ENCODE data around the gene CHST3. TPM values are rescaled to one million over a fixed set of nuclear protein-coding genes. Genes with fewer than 3 reads are reported as not detected.

CHST3 gene
- total and polyA plus RNA-seq, 8 donors: 10.3 to 20.1 (median 11.6) TPM

DNA sequence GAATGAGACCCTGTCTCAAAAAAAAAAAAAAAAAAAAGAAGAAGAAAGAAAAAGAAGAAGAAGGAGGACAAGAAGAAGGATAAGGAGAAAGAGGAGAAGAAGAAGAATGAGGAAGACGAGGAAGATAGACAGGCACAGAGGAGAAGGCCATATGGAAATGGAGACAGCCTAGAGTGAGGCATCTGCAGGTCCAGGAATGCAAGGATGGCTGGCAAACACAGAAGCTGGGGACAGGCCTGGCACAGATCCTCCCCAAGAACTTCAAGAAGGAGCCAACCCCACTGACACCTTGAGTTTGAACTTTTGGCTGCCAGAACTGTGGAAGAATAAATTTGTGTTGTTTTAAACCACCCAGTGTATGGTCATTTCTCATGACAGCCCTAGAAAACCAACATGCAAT, 85.3 kb downstream of the CHST3 start:
- Histone ChIP-seq H3K27ac (no peak overlapping the region), H3K27me3 (no peaks in the 10 kb centered on the region), H3K4me3 (no peak overlapping the region), H3K4me1 (peaks cover 0 to under 1% of the 10 kb centered on the region in 2 donors), H3K36me3 (no peaks in the 10 kb centered on the region), H3K9me3 (no peaks in the 10 kb centered on the region)
- ATAC-seq: no peak
- intact Hi-C loops (cut with DNase I): loop anchor here in 1 of 2 donors (5.0 to 10.0 kb wide), 2 partner anchors 92 to 285 kb away; no protein-coding TSS in a partner anchor
- no peak for DNase-seq
- TF ChIP-seq, protein P1, sequence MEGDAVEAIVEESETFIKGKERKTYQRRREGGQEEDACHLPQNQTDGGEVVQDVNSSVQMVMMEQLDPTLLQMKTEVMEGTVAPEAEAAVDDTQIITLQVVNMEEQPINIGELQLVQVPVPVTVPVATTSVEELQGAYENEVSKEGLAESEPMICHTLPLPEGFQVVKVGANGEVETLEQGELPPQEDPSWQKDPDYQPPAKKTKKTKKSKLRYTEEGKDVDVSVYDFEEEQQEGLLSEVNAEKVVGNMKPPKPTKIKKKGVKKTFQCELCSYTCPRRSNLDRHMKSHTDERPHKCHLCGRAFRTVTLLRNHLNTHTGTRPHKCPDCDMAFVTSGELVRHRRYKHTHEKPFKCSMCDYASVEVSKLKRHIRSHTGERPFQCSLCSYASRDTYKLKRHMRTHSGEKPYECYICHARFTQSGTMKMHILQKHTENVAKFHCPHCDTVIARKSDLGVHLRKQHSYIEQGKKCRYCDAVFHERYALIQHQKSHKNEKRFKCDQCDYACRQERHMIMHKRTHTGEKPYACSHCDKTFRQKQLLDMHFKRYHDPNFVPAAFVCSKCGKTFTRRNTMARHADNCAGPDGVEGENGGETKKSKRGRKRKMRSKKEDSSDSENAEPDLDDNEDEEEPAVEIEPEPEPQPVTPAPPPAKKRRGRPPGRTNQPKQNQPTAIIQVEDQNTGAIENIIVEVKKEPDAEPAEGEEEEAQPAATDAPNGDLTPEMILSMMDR (IDR thresholded peaks at IDR 0.05): no peak

DNA sequence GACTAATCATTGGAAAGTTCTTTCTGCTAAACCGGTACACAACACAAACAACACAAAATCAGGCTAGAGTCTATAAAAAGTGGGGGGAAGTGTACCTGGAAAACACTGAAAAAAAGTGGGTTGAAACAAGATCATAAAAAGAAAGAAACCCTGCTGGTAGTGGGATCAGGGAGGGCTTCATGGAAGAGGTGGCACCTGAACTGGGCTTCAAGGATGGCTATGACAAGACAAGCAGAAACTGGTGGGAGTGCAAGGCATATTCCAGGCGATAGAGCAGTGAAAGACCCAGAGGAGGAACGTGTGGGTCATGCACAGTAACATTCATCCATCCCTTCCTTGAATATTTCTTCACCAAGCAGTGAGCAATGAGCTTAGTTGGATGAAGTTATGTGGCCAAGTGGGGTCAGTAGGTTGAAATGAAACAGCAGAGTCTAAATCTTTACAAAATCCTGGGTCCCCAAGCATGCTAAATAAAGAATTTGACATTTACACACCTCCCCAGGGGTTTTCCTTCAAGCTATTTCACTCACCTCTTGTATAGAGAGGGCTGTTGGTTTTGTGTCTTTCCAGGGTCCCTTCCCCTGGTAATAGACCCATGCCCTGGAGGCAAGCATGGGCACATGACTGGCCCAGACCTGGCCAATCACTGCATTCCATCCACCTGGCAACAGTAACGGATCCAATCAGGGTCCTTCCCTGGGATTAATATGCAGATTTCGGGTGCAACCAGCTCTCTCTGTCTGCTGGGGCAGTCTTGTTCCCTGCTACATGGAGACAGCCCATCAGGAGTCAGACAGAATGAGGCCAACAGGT, 86.0 kb downstream of the CHST3 start:
- DNase-seq (no peak), ATAC-seq (no peak)
- H3K27me3 ChIP-seq: no peaks in the 10 kb centered on the region
- TF ChIP-seq, protein P1 (IDR thresholded peaks at IDR 0.05): no peak
- no peaks in the 10 kb centered on the region for H3K9me3 ChIP-seq
- intact Hi-C loops (cut with DNase I): loop anchor here in 1 of 2 donors (5.0 to 10.0 kb wide), 2 partner anchors 93 to 285 kb away; no protein-coding TSS in a partner anchor
- no peak overlapping the region for H3K4me3 ChIP-seq
- H3K36me3 ChIP-seq: no peaks in the 10 kb centered on the region
- H3K27ac ChIP-seq: no peak overlapping the region
- no peaks in the 10 kb centered on the region for H3K4me1 ChIP-seq

DNA sequence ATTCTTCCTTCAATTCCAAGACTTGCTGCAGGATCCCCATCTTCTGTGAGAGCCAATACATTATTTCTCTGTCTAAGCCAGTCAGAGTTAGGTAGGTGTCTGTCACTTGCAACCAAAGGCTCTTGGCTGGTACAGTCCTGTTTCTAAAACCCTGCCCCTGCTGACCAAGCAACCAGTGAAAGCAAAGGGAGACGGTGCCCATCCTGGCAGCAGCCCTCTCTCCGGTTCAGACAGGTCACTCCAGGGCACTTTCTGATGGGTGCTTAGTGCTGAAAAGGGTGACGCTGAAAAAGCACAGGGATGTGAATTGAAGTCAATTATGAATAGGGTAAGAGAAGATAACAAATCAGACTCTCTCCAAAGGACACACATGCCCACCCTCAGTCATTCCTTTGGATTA, 86.7 kb downstream of the CHST3 start:
- TF ChIP-seq, protein P1 (IDR thresholded peaks at IDR 0.05): no peak
- H3K36me3 ChIP-seq: no peaks in the 10 kb centered on the region
- no peaks in the 10 kb centered on the region for H3K27me3 ChIP-seq
- DNase-seq (no peak), ATAC-seq (no peak)
- H3K4me1 ChIP-seq: no peaks in the 10 kb centered on the region
- intact Hi-C loops (cut with DNase I): no loop called here
- H3K9me3 ChIP-seq: no peaks in the 10 kb centered on the region
- no peak overlapping the region for H3K27ac ChIP-seq
- no peak overlapping the region for H3K4me3 ChIP-seq

DNA sequence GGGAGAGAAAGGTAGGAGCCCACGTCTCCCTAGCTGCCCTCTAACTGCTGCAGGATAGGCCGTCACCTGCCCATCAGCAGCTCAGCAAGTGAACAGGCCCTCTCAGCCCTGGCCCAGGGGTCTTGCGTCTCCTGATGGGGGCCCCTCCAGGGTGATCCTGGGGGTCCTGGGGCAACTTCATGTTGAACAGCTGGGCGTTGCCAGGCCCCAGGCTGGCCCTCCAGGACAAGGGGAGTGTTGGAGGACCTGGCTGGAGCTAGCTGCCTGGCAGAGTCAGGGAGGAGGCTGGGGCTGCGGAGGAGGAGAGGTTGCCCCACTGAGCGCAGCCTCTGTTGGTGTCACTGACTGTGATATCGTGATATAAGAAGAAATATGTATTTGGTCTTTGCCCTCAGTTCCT, 89.5 kb downstream of the CHST3 start:
- H3K27ac ChIP-seq: no peak overlapping the region
- H3K36me3 ChIP-seq: no peaks in the 10 kb centered on the region
- no peak for DNase-seq
- no peaks in the 10 kb centered on the region for H3K4me1 ChIP-seq
- no peaks in the 10 kb centered on the region for H3K27me3 ChIP-seq
- TF ChIP-seq, protein P1 (IDR thresholded peaks at IDR 0.05): no peak
- intact Hi-C loops (cut with DNase I): no loop called here
- ATAC-seq: no peak
- H3K4me3 ChIP-seq: no peak overlapping the region
- no peaks in the 10 kb centered on the region for H3K9me3 ChIP-seq

DNA sequence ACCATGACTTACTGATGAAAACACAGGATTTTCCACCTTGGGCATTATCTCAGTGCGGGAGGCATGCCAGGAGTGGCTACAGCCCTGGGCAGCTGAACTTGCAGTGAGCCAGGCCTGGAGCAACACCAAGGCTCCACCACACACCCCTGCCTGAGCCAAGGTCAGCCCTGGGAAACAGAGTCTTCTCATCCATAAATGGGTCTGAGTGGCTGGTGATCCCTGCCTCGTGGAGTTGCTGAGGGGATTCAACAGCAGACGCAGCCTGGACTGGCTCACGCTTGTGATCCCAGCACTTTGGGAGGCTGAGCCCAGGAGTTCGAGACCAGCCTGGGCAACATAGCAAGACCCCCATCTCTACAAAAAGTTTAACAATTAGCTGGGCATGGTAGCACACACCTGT, 91.9 kb downstream of the CHST3 start:
- Histone ChIP-seq H3K27ac (no peak overlapping the region), H3K9me3 (no peaks in the 10 kb centered on the region), H3K4me3 (no peak overlapping the region), H3K36me3 (no peaks in the 10 kb centered on the region), H3K27me3 (no peaks in the 10 kb centered on the region), H3K4me1 (no peaks in the 10 kb centered on the region)
- TF ChIP-seq, protein P1 (IDR thresholded peaks at IDR 0.05): no peak
- no peak for ATAC-seq
- intact Hi-C loops (cut with DNase I): no loop called here
- DNase-seq: no peak

All from left lung (tissue), 10 donors.